WI38 (cell line): ENCODE data around the gene E4F1.

Experiments
- H3K4me3 ChIP-seq: 2 replicates; pipeline ENCODE4 v1.5.1; 2011; ENCODE audit warnings: low read depth, mild to moderate bottlenecking, control low read depth, low read length
- CTCF ChIP-seq: IDR thresholded peaks from 2 replicates; pipeline ENCODE4 v1.5.1; 2012; ENCODE audit warnings: low read depth, mild to moderate bottlenecking, control low read depth, low read length

E4F1 gene

GRCh38 chr16:2275476-2276367 lies 52.3 kb downstream of the E4F1 start:
- H3K4me3 ChIP-seq: no peak overlapping the region
- TF ChIP-seq CTCF: no peak

GRCh38 chr16:2276368-2277195 lies 53.2 kb downstream of the E4F1 start:
- no peak for TF ChIP-seq CTCF
- no peak overlapping the region for H3K4me3 ChIP-seq

GRCh38 chr16:2277466-2278271 lies 54.3 kb downstream of the E4F1 start:
- TF ChIP-seq CTCF: no peak
- no peak overlapping the region for H3K4me3 ChIP-seq

- no peak overlapping the region for H3K4me3 ChIP-seq
- TF ChIP-seq CTCF: no peak
These were observed 54.8 kb downstream of the E4F1 start for GRCh38 chr16:2278272-2278608.

- no peak overlapping the region for H3K4me3 ChIP-seq
- TF ChIP-seq CTCF: no peak
These were observed 55.8 kb downstream of the E4F1 start for GRCh38 chr16:2278956-2279800.

GRCh38 chr16:2280461-2280860 lies 57.1 kb downstream of the E4F1 start:
- no peak for TF ChIP-seq CTCF
- H3K4me3 ChIP-seq: no peak overlapping the region
